GM23338 (cell line): Measurements from ENCODE around the gene TMEM179. TPM values are rescaled to one million over a fixed set of nuclear protein-coding genes. Genes with fewer than 3 reads are reported as not detected.

Experiments
- ATAC-seq: fragments of 200-7000 bp; cut with Tn5 transposase; 3 replicates; pipeline ENCODE4 v1.9.1; 2020
- DNase-seq: peaks from one replicate; pipeline ENCODE4 v3.0.0-alpha.2; 2015; ENCODE audit warnings: low spot score
- H2AFZ ChIP-seq: fragments of 200-600 bp; sonication (generic); 2 replicates; pipeline ENCODE4 v1.8.0; 2016; ENCODE audit warnings: antibody characterized with exemption, mild to moderate bottlenecking, moderate library complexity
- H3F3A ChIP-seq: fragments of 200-600 bp; sonication (generic); replicated peaks from 2 replicates; pipeline ENCODE4 v1.8.0; 2017; ENCODE audit warnings: antibody characterized with exemption, mixed run types, low read depth
- H3K27ac ChIP-seq: fragments of 200-600 bp; sonication (generic); 2 replicates; pipeline ENCODE4 v1.6.1; 2016; ENCODE audit warnings: low read depth
- H3K27me3 ChIP-seq: fragments of 200-600 bp; sonication (generic); 2 replicates; pipeline ENCODE4 v1.8.0; 2016; ENCODE audit warnings: mild to moderate bottlenecking, mixed run types, moderate library complexity; ENCODE audit not compliant: insufficient read depth
- H3K36me3 ChIP-seq: fragments of 200-600 bp; sonication (generic); 2 replicates; pipeline ENCODE4 v1.8.0; 2016; ENCODE audit warnings: mild to moderate bottlenecking; ENCODE audit not compliant: insufficient read depth
- H3K4me1 ChIP-seq: fragments of 200-600 bp; sonication (generic); 2 replicates; pipeline ENCODE4 v1.8.0; 2016; ENCODE audit warnings: mild to moderate bottlenecking, moderate library complexity; ENCODE audit not compliant: insufficient read depth
- H3K4me2 ChIP-seq: fragments of 200-600 bp; sonication (generic); 2 replicates; pipeline ENCODE4 v1.7.1; 2017; ENCODE audit warnings: mixed run types
- H3K4me3 ChIP-seq: fragments of 200-600 bp; sonication (generic); 2 replicates; pipeline ENCODE4 v1.6.1; 2016; ENCODE audit warnings: mixed run types
- H3K79me2 ChIP-seq: fragments of 200-600 bp; sonication (generic); replicated peaks from 2 replicates; pipeline ENCODE4 v1.8.0; 2017; ENCODE audit warnings: mild to moderate bottlenecking; ENCODE audit not compliant: insufficient read depth
- H3K9me2 ChIP-seq: fragments of 200-600 bp; sonication (generic); 2 replicates; pipeline ENCODE4 v1.8.0; 2017; ENCODE audit not compliant: insufficient read depth
- H4K20me1 ChIP-seq: fragments of 200-600 bp; sonication (generic); replicated peaks from 2 replicates; pipeline ENCODE4 v1.8.0; 2017; ENCODE audit warnings: mild to moderate bottlenecking; ENCODE audit not compliant: insufficient read depth
- H3K27ac Mint-ChIP-seq: 2 replicates; pipeline ENCODE4 v1.8.0; 2020; ENCODE audit warnings: inconsistent platforms, mild to moderate bottlenecking, moderate library complexity, mixed read lengths
- H3K27me3 Mint-ChIP-seq: 3 replicates; pipeline ENCODE4 v1.8.0; 2022; ENCODE audit warnings: low read depth, mild to moderate bottlenecking, moderate library complexity, mixed read lengths, inconsistent platforms; ENCODE audit not compliant: insufficient read depth, poor library complexity
- H3K36me3 Mint-ChIP-seq: 3 replicates; pipeline ENCODE4 v1.8.0; 2021; ENCODE audit warnings: low read depth, mild to moderate bottlenecking, inconsistent platforms, moderate library complexity, mixed read lengths
- H3K4me1 Mint-ChIP-seq: 3 replicates; pipeline ENCODE4 v1.8.0; 2020; ENCODE audit warnings: mild to moderate bottlenecking, inconsistent platforms, mixed read lengths
- H3K4me3 Mint-ChIP-seq: 3 replicates; pipeline ENCODE4 v1.8.0; 2021; ENCODE audit warnings: moderate library complexity, mild to moderate bottlenecking, inconsistent platforms, mixed read lengths
- H3K9me3 Mint-ChIP-seq: 3 replicates; pipeline ENCODE4 v1.8.0; 2020; ENCODE audit warnings: moderate library complexity, mild to moderate bottlenecking, inconsistent platforms, mixed read lengths
- CREB1 ChIP-seq: fragments of 250-450 bp; sonication (Bioruptor Pico); IDR thresholded peaks from 2 replicates; pipeline ENCODE4 v1.5.0; 2020; ENCODE audit warnings: low read depth, mild to moderate bottlenecking, moderate library complexity
- EZH2phosphoT487 ChIP-seq: fragments of 200-600 bp; sonication (generic); IDR thresholded peaks from one replicate; pipeline ENCODE4 v1.8.1; 2018; ENCODE audit warnings: antibody characterized with exemption; ENCODE audit not compliant: unreplicated experiment
- JUNB ChIP-seq: IDR thresholded peaks from one replicate; pipeline ENCODE4 v1.6.1; 2016; ENCODE audit warnings: antibody characterized with exemption; ENCODE audit not compliant: unreplicated experiment
- NANOG ChIP-seq: IDR thresholded peaks from 2 replicates; pipeline ENCODE4 v1.6.1; 2016; ENCODE audit warnings: antibody characterized with exemption, borderline replicate concordance
- POLR2AphosphoS5 ChIP-seq: IDR thresholded peaks from 2 replicates; pipeline ENCODE4 v1.6.1; 2016; ENCODE audit warnings: antibody characterized with exemption, low read depth
- STAT1 ChIP-seq: IDR thresholded peaks from one replicate; pipeline ENCODE4 v1.6.1; 2016; ENCODE audit warnings: antibody characterized with exemption; ENCODE audit not compliant: unreplicated experiment
- ZNF114 ChIP-seq: fragments of 250-450 bp; sonication (Bioruptor Pico); IDR thresholded peaks from 2 replicates; pipeline ENCODE4 v1.5.0; 2020; ENCODE audit warnings: mild to moderate bottlenecking, moderate library complexity
- ZNF331 ChIP-seq: fragments of 250-450 bp; sonication (Bioruptor Pico); IDR thresholded peaks from 2 replicates; pipeline ENCODE4 v1.5.0; 2020; ENCODE audit warnings: low read depth, mild to moderate bottlenecking, moderate library complexity
- polyA plus RNA-seq: library from polyadenylated mRNA; unstranded; fragments of >200 nt; fragmentation: Nextera tagmentation; extraction: Ambion mirVana; gene quantifications from 2 replicates; pipeline ENCODE4 v1.2.1, GENCODE V29; 2016
- total RNA-seq: library from RNA; depleted of rRNA; stranded (reverse); fragments of >200 nt; shearing (Covaris generic); gene quantifications from 2 replicates; pipeline ENCODE4 v1.2.3, GENCODE V29; 2014
- TF ChIP-seq, protein P1 (sequence below), 2 experiments: fragments of 200-600 bp in 1 of 2; sonication (generic) in 1 of 2; conservative IDR thresholded peaks; 2 replicates each; pipeline versions ENCODE4 v1.5.1 to v1.6.1; 2016 to 2017; ENCODE audit warnings: antibody characterized with exemption in 2 of 2, low read depth in 2 of 2, mild to moderate bottlenecking in 2 of 2, moderate library complexity in 1 of 2
- TF ChIP-seq, protein P2 (sequence below): IDR thresholded peaks from one replicate; pipeline ENCODE4 v1.6.1; 2018; ENCODE audit warnings: antibody characterized with exemption; ENCODE audit not compliant: unreplicated experiment
- TF ChIP-seq, protein P3 (sequence below): IDR thresholded peaks from 2 replicates; pipeline ENCODE4 v1.6.1; 2016; ENCODE audit warnings: antibody characterized with exemption

The TMEM179 gene
- total and polyA plus RNA-seq, 2 experiments from 2014 or later: 1.0 to 4.8 TPM

DNA sequence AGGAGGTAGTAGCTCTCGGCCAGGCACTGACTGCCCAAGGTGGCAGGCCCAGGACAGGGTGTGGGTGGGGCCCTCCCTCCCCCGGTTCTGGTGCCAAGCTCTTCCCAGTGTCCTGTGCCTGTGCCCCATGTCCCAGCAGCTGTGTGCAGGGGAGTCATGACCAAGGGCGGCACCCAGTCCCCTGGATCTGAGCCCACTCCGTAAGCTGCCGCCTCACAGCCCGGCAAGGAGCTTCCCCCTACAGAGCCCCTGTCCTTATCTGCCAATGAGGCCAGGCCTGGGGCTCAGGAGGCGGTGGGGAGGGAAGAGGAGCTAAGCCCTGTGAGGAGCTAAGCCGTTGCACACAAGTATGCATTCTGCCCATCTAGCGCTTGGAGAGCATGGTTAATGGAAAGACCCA, 30.6 kb downstream of the TMEM179 start:
- no peak for ATAC-seq
- peaks cover 3% of the 10 kb centered on the region; the same call in 1 of the 3 replicates for H3K4me1 Mint-ChIP-seq
- TF ChIP-seq, protein P1, sequence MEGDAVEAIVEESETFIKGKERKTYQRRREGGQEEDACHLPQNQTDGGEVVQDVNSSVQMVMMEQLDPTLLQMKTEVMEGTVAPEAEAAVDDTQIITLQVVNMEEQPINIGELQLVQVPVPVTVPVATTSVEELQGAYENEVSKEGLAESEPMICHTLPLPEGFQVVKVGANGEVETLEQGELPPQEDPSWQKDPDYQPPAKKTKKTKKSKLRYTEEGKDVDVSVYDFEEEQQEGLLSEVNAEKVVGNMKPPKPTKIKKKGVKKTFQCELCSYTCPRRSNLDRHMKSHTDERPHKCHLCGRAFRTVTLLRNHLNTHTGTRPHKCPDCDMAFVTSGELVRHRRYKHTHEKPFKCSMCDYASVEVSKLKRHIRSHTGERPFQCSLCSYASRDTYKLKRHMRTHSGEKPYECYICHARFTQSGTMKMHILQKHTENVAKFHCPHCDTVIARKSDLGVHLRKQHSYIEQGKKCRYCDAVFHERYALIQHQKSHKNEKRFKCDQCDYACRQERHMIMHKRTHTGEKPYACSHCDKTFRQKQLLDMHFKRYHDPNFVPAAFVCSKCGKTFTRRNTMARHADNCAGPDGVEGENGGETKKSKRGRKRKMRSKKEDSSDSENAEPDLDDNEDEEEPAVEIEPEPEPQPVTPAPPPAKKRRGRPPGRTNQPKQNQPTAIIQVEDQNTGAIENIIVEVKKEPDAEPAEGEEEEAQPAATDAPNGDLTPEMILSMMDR (conservative IDR thresholded peaks at IDR 0.05; ENCODE audit: low read depth in 2 of 2): no peak
- no peak for TF ChIP-seq ZNF331 (CRISPR knock-in tag)
- TF ChIP-seq, protein P2, sequence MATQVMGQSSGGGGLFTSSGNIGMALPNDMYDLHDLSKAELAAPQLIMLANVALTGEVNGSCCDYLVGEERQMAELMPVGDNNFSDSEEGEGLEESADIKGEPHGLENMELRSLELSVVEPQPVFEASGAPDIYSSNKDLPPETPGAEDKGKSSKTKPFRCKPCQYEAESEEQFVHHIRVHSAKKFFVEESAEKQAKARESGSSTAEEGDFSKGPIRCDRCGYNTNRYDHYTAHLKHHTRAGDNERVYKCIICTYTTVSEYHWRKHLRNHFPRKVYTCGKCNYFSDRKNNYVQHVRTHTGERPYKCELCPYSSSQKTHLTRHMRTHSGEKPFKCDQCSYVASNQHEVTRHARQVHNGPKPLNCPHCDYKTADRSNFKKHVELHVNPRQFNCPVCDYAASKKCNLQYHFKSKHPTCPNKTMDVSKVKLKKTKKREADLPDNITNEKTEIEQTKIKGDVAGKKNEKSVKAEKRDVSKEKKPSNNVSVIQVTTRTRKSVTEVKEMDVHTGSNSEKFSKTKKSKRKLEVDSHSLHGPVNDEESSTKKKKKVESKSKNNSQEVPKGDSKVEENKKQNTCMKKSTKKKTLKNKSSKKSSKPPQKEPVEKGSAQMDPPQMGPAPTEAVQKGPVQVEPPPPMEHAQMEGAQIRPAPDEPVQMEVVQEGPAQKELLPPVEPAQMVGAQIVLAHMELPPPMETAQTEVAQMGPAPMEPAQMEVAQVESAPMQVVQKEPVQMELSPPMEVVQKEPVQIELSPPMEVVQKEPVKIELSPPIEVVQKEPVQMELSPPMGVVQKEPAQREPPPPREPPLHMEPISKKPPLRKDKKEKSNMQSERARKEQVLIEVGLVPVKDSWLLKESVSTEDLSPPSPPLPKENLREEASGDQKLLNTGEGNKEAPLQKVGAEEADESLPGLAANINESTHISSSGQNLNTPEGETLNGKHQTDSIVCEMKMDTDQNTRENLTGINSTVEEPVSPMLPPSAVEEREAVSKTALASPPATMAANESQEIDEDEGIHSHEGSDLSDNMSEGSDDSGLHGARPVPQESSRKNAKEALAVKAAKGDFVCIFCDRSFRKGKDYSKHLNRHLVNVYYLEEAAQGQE: no peak
- TF ChIP-seq POLR2AphosphoS5: no peak
- no peak for TF ChIP-seq STAT1
- TF ChIP-seq EZH2phosphoT487: no peak
- no peak for TF ChIP-seq CREB1 (CRISPR knock-in tag)
- no peak for TF ChIP-seq ZNF114 (CRISPR knock-in tag)
- no peak overlapping the region for H3K27ac Mint-ChIP-seq
- H3K27me3 Mint-ChIP-seq: peaks cover 4% of the 10 kb centered on the region
- H3K36me3 ChIP-seq: no peaks in the 10 kb centered on the region
- DNase-seq: no peak
- no peaks in the 10 kb centered on the region for H3F3A ChIP-seq
- no peaks in the 10 kb centered on the region for H4K20me1 ChIP-seq
- no peak overlapping the region for H2AFZ ChIP-seq
- no peaks in the 10 kb centered on the region for H3K9me2 ChIP-seq
- H3K27me3 ChIP-seq: no peaks in the 10 kb centered on the region
- H3K36me3 Mint-ChIP-seq: no peaks in the 10 kb centered on the region
- no peaks in the 10 kb centered on the region for H3K9me3 Mint-ChIP-seq
- H3K4me3 Mint-ChIP-seq: no peak overlapping the region
- no peak overlapping the region for H3K27ac ChIP-seq
- no peak overlapping the region for H3K4me2 ChIP-seq
- no peak overlapping the region for H3K4me3 ChIP-seq
- no peaks in the 10 kb centered on the region for H3K79me2 ChIP-seq
- H3K4me1 ChIP-seq: no peaks in the 10 kb centered on the region

DNA sequence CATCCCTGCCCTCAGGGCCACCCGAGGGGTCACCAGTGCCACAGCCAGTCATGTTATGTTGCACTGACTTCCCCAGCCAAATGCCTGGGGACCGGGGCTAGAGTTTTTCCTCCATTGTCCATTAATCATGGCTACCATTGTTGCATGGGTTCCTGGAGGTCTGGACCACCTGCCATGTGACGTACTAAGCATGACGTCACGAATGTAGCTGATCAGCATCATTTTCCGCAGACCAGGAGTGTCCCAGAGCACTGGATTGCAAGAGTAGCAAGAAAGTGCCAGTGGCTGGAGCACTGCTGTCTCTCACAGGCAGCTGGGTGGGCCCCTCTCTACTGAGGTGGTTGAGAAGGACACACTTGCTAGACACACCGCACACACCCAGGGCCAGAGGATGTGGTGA, 31.9 kb downstream of the TMEM179 start:
- Mint-ChIP-seq H3K36me3 (no peaks in the 10 kb centered on the region), H3K27ac (no peak overlapping the region), H3K27me3 (peaks cover 4% of the 10 kb centered on the region), H3K4me1 (peaks cover 3% of the 10 kb centered on the region; the same call in 1 of the 3 replicates), H3K4me3 (no peak overlapping the region), H3K9me3 (no peaks in the 10 kb centered on the region)
- H3K27me3 ChIP-seq: no peaks in the 10 kb centered on the region
- no peaks in the 10 kb centered on the region for H4K20me1 ChIP-seq
- TF ChIP-seq, protein P3, sequence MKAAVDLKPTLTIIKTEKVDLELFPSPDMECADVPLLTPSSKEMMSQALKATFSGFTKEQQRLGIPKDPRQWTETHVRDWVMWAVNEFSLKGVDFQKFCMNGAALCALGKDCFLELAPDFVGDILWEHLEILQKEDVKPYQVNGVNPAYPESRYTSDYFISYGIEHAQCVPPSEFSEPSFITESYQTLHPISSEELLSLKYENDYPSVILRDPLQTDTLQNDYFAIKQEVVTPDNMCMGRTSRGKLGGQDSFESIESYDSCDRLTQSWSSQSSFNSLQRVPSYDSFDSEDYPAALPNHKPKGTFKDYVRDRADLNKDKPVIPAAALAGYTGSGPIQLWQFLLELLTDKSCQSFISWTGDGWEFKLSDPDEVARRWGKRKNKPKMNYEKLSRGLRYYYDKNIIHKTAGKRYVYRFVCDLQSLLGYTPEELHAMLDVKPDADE: no peak
- TF ChIP-seq, protein P1 (conservative IDR thresholded peaks at IDR 0.05; ENCODE audit: low read depth in 2 of 2): no peak
- TF ChIP-seq JUNB (no peak), EZH2phosphoT487 (no peak), POLR2AphosphoS5 (no peak), NANOG (no peak), STAT1 (no peak), ZNF331 (CRISPR knock-in tag) (no peak), ZNF114 (CRISPR knock-in tag) (no peak), CREB1 (CRISPR knock-in tag) (no peak)
- TF ChIP-seq, protein P2: no peak
- no peaks in the 10 kb centered on the region for H3F3A ChIP-seq
- ATAC-seq (no peak), DNase-seq (no peak)
- H3K4me3 ChIP-seq: no peak overlapping the region
- H3K4me2 ChIP-seq: no peak overlapping the region
- H3K79me2 ChIP-seq: no peaks in the 10 kb centered on the region
- H2AFZ ChIP-seq: no peak overlapping the region
- no peaks in the 10 kb centered on the region for H3K36me3 ChIP-seq
- no peaks in the 10 kb centered on the region for H3K9me2 ChIP-seq
- no peaks in the 10 kb centered on the region for H3K4me1 ChIP-seq
- H3K27ac ChIP-seq: no peak overlapping the region
